K562 (cell line): ENCODE data around the gene BOD1L2. TPM values are rescaled to one million over a fixed set of nuclear protein-coding genes. Genes with fewer than 3 reads are reported as not detected.

ENCODE experiments used
- ERF ChIP-seq: fragments of 450-650 bp; formaldehyde crosslinking; IDR thresholded peaks from 2 replicates; pipeline ENCODE4 v1.4.0; 2020; ENCODE audit warnings: mild to moderate bottlenecking, mixed read lengths
- MYNN ChIP-seq, 2 experiments: sonication (generic); formaldehyde crosslinking in 1 of 2; IDR thresholded peaks; 2 replicates each; pipeline versions ENCODE4 v1.5.0 to v1.6.1; 2016 to 2020; ENCODE audit warnings: antibody characterized with exemption in 1 of 2, missing genetic modification reagents in 1 of 2
- NBN ChIP-seq: fragments of 450-650 bp; IDR thresholded peaks from 2 replicates; pipeline ENCODE4 v1.6.1; 2016; ENCODE audit warnings: low read depth, mild to moderate bottlenecking
- NCOA1 ChIP-seq: fragments of 450-650 bp; IDR thresholded peaks from 2 replicates; pipeline ENCODE4 v1.6.1; 2016; ENCODE audit warnings: low read depth
- NCOA2 ChIP-seq, 2 experiments: fragments of 450-650 bp; IDR thresholded peaks; 2 replicates each; pipeline ENCODE4 v1.6.1; 2018; ENCODE audit warnings: mild to moderate bottlenecking in 2 of 2, moderate library complexity in 1 of 2; ENCODE audit not compliant: partially characterized antibody in 2 of 2
- NCOR1 ChIP-seq: fragments of 450-650 bp; IDR thresholded peaks from 2 replicates; pipeline ENCODE4 v1.6.1; 2016; ENCODE audit warnings: mild to moderate bottlenecking, moderate library complexity
- RCOR1 ChIP-seq, 2 experiments: IDR thresholded peaks; 2 replicates each; pipeline ENCODE4 v1.6.1; 2012; ENCODE audit warnings: low read depth in 2 of 2, low read length in 2 of 2, borderline replicate concordance in 1 of 2, improper control_type of control experiment in 1 of 2
- RNF219 ChIP-seq: fragments of 250-450 bp; sonication (Bioruptor Pico); IDR thresholded peaks from 2 replicates; pipeline ENCODE4 v1.5.0; 2022; ENCODE audit warnings: mild to moderate bottlenecking
- SRF ChIP-seq, 2 experiments: fragments of 250-450, 450-650 bp in 1 of 2; sonication (Bioruptor Pico) in 1 of 2; sonication (generic) in 1 of 2; formaldehyde crosslinking; IDR thresholded peaks; 2 replicates each; pipeline versions ENCODE4 v1.5.0 to v1.5.1; 2020 to 2022; ENCODE audit warnings: mild to moderate bottlenecking in 1 of 2, missing genetic modification reagents in 1 of 2
- TOE1 ChIP-seq, 2 experiments: fragments of 450-650 bp in 1 of 2; sonication (generic) in 1 of 2; formaldehyde crosslinking in 1 of 2; IDR thresholded peaks; 2 replicates each; pipeline versions ENCODE4 v1.7.1 to v1.8.0; 2016 to 2022; ENCODE audit warnings: borderline replicate concordance in 2 of 2, mild to moderate bottlenecking in 2 of 2, antibody characterized with exemption in 1 of 2, inconsistent platforms in 1 of 2, low read depth in 1 of 2, missing genetic modification reagents in 1 of 2, moderate library complexity in 1 of 2
- TRIM24 ChIP-seq, 2 experiments: fragments of 450-650 bp; IDR thresholded peaks; 2 replicates each; pipeline ENCODE4 v1.6.1; 2016
- YY1 ChIP-seq, 3 experiments: IDR thresholded peaks; 2 replicates each; pipeline ENCODE4 v1.6.1; 2011; ENCODE audit warnings: low read length in 2 of 3, mild to moderate bottlenecking in 2 of 3, moderate library complexity in 2 of 3, borderline replicate concordance in 1 of 3, control low read depth in 1 of 3, low read depth in 1 of 3; ENCODE audit not compliant: insufficient read depth in 3 of 3, insufficient replicate concordance in 2 of 3, control insufficient read depth in 1 of 3, insufficient read length in 1 of 3; ENCODE audit errors: extremely low read depth in 1 of 3
- ZBTB17 ChIP-seq: fragments of 450-650 bp; formaldehyde crosslinking; IDR thresholded peaks from 2 replicates; pipeline ENCODE4 v1.4.0; 2020; ENCODE audit warnings: mild to moderate bottlenecking
- ZNF77 ChIP-seq: fragments of 250-450 bp; sonication (Bioruptor Pico); IDR thresholded peaks from 2 replicates; pipeline ENCODE4 v1.5.0; 2020
- polyA plus RNA-seq, 8 experiments: library from polyadenylated mRNA; depleted of rRNA in 4 of 8; stranded (reverse) in 5 of 8; unstranded in 3 of 8; fragments of >200 nt; fragmentation: Nextera tagmentation in 2 of 8; fragmentation: Illumina TruSeq in 1 of 8; extraction: Ambion mirVana in 2 of 8; extraction: Trizol in 1 of 8; gene quantifications; 2 replicates each; pipeline versions ENCODE4 v1.2.1 to v1.2.3, GENCODE V29; 2011 to 2014; ENCODE audit warnings: inconsistent platforms in 1 of 8, missing spikeins in 1 of 8
- total RNA-seq, 7 experiments: library from RNA; depleted of rRNA in 6 of 7; stranded (reverse); fragments of >200 nt in 6 of 7; fragmentation: Illumina TruSeq in 2 of 7; extraction: Trizol in 2 of 7; gene quantifications; 2 replicates each; pipeline versions ENCODE4 v1.2.1 to v1.2.3, GENCODE V29; 2011 to 2021; ENCODE audit warnings: low replicate concordance in 1 of 7
- TF ChIP-seq, protein P1 (sequence below), 2 experiments: fragments of 450-650 bp; formaldehyde crosslinking in 1 of 2; IDR thresholded peaks; 2 replicates each; pipeline versions ENCODE4 v1.4.0 to v1.6.1; 2014 to 2020; ENCODE audit warnings: mild to moderate bottlenecking in 2 of 2, borderline replicate concordance in 1 of 2, low read depth in 1 of 2

Gene BOD1L2
- total and polyA plus RNA-seq, 9 of the 15 experiments (the other 6 are each of a cell fraction or from before 2014, with no cell fraction given) = 0.03 TPM; not detected in 8

- TF ChIP-seq TOE1 (IDR thresholded peaks at IDR 0.05; ENCODE audit: borderline replicate concordance) (no peak; the same call in 1 of the 2 replicates), TOE1 (CRISPR knock-in tag; IDR thresholded peaks at IDR 0.05; ENCODE audit: borderline replicate concordance, low read depth) (no peak), TRIM24 (IDR thresholded peaks at IDR 0.05) (peak; percentile 66 to 88; a peak in 2 of 4 replicates), ZNF77 (CRISPR knock-in tag) (no peak), ERF (no peak), ZBTB17 (CRISPR knock-in tag) (0 out of 2 replicates have a peak, but pooled peaks have one; percentile 28), RCOR1 (IDR thresholded peaks at IDR 0.05; ENCODE audit: borderline replicate concordance in 1 of 2, low read depth in 2 of 2, low read length in 2 of 2) (peak in 1 of 2 experiments; percentile 93; a peak in 2 of 4 replicates), YY1 (IDR thresholded peaks at IDR 0.05; ENCODE audit: borderline replicate concordance in 1 of 3, control insufficient read depth in 1 of 3, extremely low read depth in 1 of 3, insufficient read depth in 3 of 3, insufficient read length in 1 of 3, insufficient replicate concordance in 2 of 3, low read depth in 1 of 3, low read length in 2 of 3) (no peak), SRF (CRISPR knock-in tag; IDR thresholded peaks at IDR 0.05) (no peak), RNF219 (CRISPR knock-in tag) (no peak), MYNN (IDR thresholded peaks at IDR 0.05) (peak; percentile 40; the same call in 1 of the 2 replicates), MYNN (CRISPR knock-in tag; IDR thresholded peaks at IDR 0.05) (no peak), NCOA2 (IDR thresholded peaks at IDR 0.05; ENCODE audit: partially characterized antibody in 2 of 2) (no peak), NCOR1 (no peak), NCOA1 (peak; percentile 34; the same call in 1 of the 2 replicates), NBN (peak; percentile 81; the same call in 1 of the 2 replicates)
- TF ChIP-seq, protein P1, sequence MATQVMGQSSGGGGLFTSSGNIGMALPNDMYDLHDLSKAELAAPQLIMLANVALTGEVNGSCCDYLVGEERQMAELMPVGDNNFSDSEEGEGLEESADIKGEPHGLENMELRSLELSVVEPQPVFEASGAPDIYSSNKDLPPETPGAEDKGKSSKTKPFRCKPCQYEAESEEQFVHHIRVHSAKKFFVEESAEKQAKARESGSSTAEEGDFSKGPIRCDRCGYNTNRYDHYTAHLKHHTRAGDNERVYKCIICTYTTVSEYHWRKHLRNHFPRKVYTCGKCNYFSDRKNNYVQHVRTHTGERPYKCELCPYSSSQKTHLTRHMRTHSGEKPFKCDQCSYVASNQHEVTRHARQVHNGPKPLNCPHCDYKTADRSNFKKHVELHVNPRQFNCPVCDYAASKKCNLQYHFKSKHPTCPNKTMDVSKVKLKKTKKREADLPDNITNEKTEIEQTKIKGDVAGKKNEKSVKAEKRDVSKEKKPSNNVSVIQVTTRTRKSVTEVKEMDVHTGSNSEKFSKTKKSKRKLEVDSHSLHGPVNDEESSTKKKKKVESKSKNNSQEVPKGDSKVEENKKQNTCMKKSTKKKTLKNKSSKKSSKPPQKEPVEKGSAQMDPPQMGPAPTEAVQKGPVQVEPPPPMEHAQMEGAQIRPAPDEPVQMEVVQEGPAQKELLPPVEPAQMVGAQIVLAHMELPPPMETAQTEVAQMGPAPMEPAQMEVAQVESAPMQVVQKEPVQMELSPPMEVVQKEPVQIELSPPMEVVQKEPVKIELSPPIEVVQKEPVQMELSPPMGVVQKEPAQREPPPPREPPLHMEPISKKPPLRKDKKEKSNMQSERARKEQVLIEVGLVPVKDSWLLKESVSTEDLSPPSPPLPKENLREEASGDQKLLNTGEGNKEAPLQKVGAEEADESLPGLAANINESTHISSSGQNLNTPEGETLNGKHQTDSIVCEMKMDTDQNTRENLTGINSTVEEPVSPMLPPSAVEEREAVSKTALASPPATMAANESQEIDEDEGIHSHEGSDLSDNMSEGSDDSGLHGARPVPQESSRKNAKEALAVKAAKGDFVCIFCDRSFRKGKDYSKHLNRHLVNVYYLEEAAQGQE (IDR thresholded peaks at IDR 0.05; ENCODE audit: borderline replicate concordance) = no peak
- TF ChIP-seq, protein P1 (CRISPR knock-in tag; IDR thresholded peaks at IDR 0.05; ENCODE audit: low read depth) = no peak
Observed at GRCh38 chr18:57141208-57142129, 5.4 kb upstream of the BOD1L2 start (continued).
